ENCODE results near the gene TMEM87B.
"Not testable (repeated sequence)": the region's sequence is repeated elsewhere in the genome, so short reads cannot be mapped to it uniquely, and the experiment has no call there.

The TMEM87B gene

DNA sequence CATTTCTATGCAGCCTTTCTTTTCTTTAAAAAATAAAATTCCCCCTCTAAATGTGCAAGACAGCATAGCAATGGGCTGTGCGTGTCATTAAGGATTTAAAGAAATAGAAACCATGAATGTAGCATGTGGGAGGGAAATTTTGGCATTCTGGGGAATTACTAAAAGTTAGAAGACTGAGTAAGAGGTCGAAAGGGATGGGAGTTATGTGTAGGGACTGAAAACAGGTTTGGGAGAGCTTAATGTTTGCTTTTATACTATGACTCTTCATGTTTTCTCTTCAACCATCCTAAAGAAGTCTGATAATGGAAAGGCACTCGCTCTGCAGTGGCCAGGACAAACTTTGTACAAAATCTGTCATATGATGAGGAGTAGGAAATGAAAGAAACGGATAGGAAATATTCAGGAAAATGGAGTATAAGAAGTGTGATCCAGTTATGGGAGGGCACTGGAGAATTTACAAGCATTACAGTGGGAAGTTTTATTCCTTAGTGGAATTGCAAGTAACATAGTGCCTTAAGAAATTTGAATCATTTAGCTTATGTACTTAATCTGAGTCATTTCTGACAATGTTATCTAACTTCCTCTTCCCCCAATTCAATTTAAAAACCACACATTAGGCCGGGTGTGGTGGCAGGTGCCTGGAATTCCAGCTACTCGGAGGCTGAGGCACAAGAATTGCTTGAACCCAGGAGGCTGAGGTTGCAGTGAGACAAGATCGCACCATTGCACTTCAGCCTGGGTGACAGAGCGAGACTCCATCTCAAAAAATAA, 20.6 kb downstream of the TMEM87B start:
- DNase-seq: no peak

DNA sequence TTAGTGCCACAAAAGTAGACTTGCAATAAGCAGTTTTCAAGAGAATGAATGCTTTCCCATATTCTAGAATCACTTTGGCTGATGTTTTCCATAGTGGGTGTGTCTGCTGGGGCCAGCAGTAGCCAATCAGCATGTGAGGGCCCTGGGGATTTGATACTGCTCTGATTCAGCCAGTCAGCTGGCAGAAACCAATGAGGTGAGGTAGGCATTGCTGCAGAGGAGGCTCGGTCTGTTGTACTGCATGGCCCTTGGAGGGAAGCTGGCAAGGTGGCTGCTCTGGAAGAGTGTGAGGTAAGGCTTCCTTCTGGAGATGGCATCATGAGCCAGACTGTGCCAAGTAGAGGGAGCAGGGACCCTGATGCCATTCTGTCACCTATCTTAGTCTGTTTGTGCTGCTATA, 22.7 kb downstream of the TMEM87B start:
- DNase-seq: no peak

DNA sequence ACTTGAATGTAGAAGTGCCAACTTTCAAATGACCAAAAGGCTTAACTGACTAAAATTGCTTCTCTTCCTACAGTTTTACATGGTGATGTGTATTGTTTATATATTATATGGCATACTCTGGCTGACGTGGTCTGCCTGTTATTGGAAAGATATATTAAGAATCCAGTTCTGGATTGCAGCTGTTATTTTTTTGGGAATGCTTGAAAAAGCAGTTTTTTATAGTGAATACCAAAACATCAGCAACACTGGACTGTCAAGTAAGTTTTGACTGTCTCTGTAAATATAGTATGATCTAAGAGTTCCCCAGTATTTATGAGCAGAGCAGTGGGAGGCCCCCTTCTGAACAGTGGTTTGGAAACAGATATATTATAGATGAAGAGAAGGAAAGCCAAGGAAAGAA, 26.2 kb downstream of the TMEM87B start:
- DNase-seq: no peak

DNA sequence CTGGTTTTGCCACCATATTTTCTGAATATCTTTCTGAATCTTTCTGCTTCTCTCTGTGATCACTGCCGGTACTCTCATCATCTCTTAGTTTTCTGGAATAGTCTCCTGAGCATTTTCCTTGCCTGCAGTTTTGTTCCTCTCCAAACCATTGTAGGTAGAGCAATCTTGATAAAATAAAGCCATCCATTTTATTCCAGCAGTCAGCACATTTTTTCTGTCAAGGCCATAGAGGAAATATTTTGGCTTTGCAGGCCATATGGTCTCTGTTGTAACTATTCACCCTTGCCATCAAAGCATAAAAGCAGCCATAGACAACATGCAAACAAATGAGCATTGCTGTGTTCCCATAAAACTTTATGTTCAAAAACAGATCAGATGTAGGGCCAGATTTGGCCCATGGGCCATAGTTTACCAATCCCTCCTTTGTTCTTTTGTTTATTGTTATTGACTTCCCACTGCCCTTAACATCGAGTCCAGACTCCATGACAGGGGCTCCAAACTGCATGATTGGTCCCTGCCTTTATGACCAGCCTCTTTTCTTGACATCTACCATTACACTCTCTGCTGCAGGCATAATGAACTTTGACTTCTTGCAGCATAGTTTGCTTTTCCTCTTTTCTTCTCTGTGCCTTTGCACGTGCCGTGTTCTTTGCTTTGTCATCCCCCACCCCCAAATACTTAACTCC, 29.8 kb downstream of the TMEM87B start:
- DNase-seq: no peak

DNA sequence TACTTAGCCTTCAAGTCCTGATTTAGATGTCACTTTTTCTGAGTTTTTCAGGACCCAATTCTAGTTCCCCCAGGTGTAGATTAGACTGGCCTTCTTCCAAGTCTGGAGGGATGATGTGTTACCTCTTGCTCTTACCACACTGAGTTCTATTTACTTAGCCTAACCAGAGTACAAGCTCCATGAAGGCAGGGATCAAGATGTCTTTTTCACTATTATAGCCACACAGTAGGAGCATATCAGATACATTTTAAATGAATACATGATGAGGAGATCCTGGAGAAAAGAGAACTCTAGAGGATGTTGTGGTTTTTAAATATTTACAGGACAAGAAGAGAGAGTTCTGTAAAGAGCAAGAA, 30.3 kb downstream of the TMEM87B start:
- DNase-seq: no peak

DNA sequence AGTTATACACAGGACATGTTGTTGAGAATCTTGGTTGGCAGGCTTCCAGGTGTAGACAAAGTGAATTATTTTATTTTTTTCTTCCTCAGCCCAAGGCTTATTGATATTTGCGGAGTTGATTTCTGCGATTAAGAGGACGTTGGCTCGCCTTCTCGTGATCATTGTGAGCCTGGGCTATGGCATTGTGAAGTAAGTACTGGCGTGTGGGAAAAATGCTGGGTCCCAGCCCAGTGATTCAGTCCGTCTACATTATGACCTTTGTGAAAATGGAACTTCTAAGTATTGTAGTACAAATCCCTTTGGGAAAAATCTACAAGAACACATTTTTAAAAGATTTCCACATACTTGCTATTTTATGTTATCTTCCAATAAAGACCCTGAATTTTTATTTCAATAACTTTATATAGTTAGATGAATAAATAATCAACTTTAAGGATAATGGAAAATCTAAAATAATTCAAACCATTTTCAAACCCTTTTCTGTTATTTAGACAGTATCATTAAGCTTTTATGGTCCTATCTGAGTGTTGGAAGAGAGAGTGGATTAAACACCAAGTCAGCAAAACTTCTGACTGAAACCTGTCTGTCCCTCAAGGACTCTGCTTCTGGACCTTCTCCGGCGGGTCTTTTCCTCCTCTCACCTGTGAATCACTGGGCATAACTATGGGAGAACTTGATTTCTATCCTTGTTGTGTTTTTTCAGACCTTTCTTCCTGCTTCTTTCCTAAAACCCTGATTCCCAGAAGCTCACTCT, 31.0 kb downstream of the TMEM87B start:
- DNase-seq: no peak

DNA sequence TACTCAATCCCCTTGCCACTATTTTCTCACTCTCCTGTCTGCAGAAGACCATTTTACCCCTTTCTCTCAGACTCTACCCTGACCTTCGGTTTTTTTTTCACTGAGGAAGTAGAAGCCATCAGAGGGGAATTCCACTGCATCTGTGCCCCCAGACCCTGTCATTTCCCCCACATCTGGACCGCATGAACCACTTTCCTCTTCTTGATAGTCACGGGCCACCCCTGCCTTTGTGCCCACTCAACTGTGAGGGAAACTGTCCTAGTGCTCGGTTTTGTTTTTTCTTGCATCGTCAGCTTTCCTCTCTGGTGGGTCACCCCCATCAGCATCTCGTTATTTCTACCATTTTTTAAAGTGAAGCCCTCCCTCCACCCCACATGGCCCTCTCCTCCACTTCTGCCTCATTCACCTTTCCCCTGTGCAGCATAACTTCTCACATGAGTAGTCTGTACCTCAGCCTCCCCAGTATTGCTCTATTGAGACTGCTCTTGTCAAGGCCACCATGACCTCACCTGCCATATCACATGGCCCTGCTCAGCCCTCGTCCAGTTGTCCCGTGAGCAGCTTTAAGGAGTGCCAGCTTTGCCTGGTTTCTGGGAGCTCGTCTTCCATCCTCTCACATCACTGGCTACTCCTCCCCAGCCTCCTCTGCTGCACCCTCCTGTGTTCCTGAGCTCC, 32.4 kb downstream of the TMEM87B start:
- DNase-seq: no peak

DNA sequence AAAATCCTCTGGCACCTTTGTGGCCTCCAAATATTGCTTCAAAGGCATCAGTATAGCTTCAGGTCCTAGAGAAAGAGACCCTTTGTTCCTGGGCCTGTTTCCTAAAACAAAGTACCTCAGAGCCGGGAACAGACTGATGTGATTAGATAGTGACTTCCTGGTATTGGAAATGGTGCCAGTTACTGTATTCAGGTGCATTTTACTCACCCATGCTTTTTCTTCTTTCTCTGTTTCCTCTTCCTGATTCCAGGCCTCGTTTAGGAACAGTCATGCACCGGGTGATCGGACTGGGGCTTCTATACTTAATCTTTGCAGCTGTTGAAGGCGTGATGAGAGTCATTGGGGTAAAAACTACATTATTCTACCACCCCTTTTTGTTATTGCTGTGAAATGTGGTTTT, 34.3 kb downstream of the TMEM87B start:
- DNase-seq: no peak

DNA sequence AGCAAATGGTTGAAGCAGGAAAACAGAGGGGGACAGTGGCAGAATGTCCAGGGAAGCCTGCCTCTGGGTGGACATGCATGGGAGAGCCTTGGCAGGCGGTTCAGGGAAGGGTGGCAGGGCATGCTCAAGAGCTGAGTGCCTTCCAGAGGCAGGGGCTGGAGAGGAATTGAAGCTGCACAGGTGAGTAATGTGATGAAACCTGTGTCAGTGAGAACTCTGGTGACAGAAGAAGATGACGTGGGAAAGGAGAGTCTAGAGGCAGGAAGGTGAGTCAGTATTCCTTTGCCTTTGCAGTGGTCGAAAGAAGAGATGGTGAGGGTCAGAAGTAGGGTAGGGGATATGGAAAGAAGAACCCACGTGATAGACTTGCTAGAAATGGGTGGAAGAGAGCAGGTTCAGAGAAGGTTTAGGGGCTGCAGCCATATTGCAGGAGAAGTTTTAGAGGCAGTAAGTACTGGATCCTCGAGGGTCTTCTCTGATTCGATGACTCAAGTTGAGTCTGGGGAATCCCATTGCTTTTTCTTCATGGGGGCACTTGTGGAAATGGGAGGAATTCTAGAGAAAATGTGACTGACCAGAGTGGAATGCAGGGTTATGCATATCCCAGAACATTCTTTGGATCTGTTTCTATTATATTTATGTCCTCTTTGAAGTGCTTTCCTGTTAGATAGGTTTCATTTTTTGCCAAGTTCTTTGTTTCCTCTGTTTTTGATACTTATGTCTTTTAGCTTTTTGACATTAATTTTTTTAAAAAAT, 37.4 kb downstream of the TMEM87B start:
- no peak for DNase-seq

DNA sequence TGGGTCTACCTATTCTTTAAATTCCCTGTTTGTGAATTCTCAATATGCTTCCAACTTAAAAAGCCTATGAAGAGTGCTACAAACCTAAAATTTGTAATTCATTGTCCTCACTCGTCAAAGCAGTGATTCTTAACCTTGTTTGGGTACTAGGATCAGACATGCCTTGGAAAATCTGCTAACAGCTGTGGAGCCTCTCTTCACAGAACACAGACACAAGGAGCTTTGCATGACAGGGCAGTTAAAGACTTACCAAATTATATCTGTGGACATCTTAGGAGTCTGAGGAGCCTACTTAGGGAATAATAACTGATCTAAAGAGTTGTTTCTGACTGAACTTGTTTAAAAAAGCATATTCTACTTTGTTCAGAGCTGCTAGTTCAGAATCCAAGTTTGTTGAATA, 38.1 kb downstream of the TMEM87B start:
- DNase-seq: no peak

DNA sequence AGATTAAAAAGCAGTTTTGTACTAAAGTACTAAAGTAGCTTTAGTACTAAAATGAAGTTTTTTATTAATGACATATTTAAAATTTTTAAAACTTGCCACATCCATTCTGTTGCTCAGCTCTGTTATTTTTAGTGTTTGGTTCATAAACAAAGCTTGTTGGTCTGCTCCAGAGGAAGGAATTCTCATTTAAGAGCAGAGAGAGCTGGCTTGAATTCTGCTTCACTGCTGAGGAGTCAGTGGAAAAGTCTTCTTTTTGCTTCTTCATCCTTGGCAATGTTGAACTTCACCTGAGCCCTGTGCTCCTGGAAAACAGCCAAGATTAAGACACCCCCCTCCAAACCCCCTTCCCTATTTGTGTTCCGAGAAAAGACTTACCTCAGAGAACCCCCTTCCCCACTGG, 40.6 kb downstream of the TMEM87B start:
- no peak for DNase-seq

DNA sequence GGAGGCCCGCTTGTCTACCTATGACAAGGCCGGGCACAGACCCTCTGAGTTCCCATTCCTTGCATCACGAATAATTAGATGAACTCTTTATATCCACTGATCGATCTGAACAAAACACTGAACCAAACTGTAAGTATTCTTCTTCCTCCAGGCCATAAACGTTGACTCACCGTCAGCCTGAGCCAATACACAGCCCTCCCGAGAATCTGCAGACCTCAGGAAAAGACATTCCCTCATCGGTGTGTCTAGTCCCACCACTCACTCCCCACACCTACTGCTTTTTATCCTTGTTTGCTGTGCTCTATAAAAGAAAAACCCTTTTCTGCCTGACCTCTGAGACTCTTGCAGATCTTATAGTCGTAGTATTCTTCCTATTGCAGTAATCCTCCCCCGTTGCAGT, 41.0 kb downstream of the TMEM87B start:
- no peak for DNase-seq

DNA sequence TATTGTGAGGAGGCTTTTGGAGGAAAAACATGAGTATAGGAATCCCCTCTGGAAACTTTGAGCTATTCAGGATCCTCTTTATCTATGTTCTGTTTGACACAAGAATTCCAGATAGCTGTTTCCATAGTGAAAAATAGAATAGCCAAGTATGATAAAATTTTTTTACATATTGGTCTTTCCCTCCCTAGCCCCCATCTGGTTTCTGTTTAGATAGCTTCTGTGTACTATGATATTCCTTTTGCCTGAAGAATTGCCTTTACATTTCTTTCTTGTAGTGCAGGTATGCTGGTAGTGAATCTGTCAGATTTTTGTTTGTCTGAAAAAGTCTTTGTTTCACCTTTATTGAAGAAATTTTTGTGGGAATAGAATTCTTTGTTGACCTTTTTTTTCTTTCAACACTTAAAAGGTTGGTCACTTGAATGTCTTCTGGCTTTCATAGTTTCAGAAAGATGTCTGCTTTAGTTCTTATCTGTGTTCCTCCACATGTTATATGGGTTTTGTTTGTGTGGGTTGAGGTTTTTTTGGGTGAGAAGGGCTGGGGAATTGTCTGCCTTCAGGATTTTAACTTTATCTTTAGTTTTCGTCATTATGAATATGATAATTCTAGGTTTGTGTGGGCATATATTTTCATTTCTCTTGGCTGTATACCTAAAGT, 53.2 kb downstream of the TMEM87B start:
- no peak for DNase-seq

DNA sequence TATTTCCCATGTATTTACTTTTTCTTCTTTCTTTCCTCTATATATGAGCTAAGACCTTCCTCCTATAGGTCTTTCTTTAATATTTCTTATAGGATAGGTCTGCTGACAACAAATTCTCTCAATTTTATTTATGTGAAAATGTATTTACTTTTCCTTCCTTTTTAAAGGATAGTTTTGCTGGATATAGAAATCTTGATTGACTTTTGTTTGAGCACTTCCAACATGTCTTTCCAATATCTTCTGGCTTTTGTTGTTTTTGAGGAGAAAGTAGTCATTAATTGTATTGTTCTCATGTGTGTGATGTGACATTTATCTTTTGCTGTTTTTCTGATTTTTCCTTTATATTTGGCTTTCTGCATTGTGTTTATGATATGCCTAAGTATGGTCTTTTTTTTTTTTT, 54.2 kb downstream of the TMEM87B start:
- no peak for DNase-seq

DNA sequence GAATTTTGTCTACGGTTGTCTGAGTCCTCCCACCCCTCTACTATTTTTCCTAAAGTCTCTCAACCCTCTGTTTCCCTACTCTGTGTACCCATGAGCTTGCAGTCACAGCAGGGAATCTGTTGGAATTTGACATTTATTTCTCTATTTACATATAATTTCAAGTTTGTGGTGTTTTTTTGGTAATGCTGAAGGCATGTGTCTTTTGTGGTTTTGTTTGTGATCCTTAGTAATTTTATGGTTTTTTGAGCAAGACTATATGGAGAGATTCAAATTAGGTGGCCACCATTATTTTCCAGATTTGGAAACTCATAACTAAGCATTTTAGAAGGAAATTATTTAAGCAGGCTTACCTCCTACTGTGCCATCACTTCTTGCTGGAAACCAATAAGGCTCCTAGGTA, 55.9 kb downstream of the TMEM87B start:
- DNase-seq: no peak

DNA sequence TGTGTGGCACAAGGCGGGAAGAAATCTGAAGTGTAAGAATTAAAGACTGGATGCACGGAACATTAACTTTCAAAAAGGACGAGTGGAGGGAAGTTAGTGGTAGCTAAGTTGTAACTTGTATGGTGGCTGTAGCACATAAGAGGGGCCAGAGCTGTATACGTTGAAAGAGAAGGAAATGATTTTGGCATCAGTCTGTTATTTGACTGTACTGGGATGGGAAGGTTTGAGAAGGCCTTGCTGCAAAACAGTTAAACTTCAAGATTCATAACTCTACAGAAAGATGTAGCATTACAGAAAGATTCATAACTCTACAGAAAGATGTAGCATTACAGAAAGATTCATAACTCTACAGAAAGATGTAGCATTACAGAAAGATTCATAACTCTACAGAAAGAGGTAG, 58.3 kb downstream of the TMEM87B start:
- DNase-seq: not testable (repeated sequence)

DNA sequence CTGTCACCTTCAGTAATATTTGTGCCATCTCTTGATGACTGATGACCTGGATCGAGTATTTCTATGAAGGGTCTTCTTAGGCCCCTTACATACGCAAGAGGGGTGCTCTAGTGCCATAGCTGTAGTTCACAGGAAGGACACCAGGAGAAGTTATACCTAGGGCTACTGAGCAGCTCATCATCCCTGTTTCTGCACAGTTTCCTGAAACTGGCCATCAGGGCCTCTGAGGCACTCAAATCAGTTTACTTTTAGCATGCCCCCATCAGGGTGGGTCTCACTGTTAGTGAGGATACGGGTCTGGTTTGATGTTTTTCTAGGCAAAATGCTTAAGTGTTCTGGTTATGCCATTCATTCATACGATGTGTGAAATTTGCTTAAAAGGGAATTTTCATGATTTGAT, 63.1 kb downstream of the TMEM87B start:
- DNase-seq: no peak

DNA sequence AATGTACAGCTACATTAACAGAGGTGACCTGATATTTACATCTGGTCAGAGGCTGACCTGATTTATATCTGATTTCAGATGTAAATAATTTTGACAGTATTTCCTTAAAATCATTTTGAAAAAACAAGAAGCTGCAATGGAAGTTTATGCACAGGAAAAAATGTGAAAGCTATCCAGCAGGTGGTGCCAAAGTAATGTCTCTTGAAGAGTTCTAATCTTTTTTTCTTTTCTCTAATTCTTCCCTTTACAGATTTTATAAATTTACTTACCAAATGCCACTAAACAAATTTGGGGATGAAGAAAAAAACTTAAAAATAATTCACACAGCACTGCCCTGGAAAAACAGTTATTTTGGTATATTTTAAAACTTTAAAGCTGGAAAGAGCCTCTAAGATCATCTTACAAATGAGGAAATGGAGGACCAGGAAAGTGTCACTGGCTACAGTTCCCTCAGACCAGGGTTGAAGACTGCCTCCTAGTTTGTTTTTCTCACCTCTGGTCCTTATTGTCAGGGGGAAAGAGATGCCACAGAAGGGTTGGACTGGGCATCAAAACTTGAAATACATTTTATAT, 66.7 kb downstream of the TMEM87B start:
- DNase-seq: peak; percentile 5

DNA sequence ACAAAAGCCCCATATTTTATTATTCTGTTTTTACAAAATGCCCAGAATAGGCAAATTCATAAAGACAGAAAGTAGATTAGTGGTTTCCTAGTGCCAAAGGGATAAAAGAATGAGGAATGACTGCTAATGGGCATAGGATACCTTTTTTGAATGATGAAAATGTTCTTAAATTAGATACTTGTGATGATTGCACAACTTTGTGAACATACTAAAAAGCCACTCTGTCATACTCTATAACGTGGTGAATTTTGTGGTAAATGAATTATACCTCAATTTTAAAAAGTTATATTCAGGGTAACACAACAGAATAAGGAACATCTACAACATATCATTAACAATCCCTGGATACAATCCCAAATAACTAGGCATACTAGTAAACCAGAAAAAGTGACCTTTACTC, 74.0 kb downstream of the TMEM87B start:
- no peak for DNase-seq

DNA sequence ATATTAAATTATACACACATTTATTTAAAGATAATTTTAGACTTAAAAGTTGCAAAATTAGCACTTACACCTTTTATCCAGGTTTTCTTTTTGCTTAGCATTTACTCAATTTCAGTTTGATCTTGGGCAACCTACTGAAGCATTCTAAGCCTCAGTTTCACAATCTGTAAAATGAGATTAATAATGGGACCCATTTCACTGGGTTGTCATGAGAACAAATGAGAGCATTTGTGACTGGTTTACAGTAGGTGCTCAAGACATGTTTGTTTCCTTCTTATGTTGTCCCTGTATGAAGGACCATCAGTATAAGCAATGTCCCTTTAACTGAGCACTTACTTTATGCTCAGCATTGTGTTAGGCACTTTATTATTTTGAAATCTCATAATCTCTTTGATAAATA, 78.3 kb downstream of the TMEM87B start:
- DNase-seq: no peak

DNA sequence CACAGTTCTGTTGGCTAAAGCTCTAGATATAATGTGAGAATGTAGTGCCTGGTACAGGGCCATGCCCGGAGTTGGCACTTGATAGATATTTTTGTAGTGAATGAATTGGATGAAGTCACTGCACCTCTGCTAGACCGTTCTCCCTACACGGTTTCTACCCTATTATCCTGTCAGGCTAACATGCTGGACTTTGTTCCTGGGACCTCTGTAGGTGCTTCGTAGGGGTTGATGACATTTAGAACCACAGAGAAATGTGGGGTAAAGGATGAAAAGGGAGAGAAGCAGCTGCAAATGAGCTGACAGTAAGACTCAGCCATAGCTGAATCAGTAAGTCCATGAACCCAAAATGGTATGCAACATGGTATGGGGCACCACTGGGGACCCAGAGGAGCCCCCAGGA, 79.1 kb downstream of the TMEM87B start:
- DNase-seq: no peak

DNA sequence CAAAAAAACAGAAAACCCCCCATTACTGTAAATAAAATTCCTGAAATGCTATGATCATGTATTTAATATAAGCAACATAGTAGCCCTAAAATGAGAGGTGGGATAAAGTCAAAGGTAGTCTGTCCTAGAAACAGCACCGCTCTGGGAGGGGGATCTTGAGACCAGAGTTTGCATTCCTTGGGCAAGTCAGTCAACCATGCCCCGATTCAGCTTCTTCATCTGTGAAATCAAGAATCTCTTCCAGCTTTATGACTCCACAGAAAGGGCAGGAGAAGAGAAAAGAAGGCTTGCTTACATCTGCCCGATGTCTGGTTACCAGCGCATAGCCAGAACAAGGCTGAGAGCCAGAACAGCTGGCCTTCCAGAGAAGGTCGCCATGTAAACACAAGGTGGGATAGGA, 81.0 kb downstream of the TMEM87B start:
- DNase-seq: no peak

Data from SHP77 treated with DMSO at 0.1 percent for 48 hours (cell line).